CD4-positive, CD25-positive, alpha-beta regulatory T cell (primary cell): ENCODE data around the gene PPP3CA. TPM values are rescaled to one million over a fixed set of nuclear protein-coding genes. Genes with fewer than 3 reads are reported as not detected.

Source experiments
- ATAC-seq, 2 donors: fragments of 150-1000 bp; cut with Tn5 transposase; one replicate each; pipeline ENCODE4 v1.10.0; 2021; ENCODE audit warnings: low read depth in 2 of 2, moderate number of reproducible peaks in 2 of 2, moderate library complexity in 1 of 2
- DNase-seq, 3 donors: peaks; one replicate each; pipeline versions ENCODE4 v3.0.0 to v3.0.0-alpha.2; 2012 to 2022; ENCODE audit warnings: mixed read lengths in 1 of 3
- H3K27ac ChIP-seq: one replicate; pipeline ENCODE4 v1.7.0; 2013; ENCODE audit warnings: mild to moderate bottlenecking, low read length; ENCODE audit not compliant: insufficient read depth, poor library complexity, severe bottlenecking
- H3K27me3 ChIP-seq: one replicate; pipeline ENCODE4 v1.7.0; 2013; ENCODE audit warnings: low read length; ENCODE audit not compliant: control insufficient read depth, insufficient read depth
- H3K36me3 ChIP-seq: one replicate; pipeline ENCODE4 v1.7.0; 2013; ENCODE audit warnings: mild to moderate bottlenecking, low read length, moderate library complexity; ENCODE audit not compliant: control insufficient read depth, insufficient read depth
- H3K4me1 ChIP-seq: 2 replicates; pipeline ENCODE4 v1.7.0; 2013; ENCODE audit warnings: mild to moderate bottlenecking, low read length; ENCODE audit not compliant: insufficient read depth, control insufficient read depth, poor library complexity, severe bottlenecking
- H3K4me3 ChIP-seq: one replicate; pipeline ENCODE4 v1.7.0; 2013; ENCODE audit warnings: low read depth, mild to moderate bottlenecking, low read length, moderate library complexity
- H3K9me3 ChIP-seq, 2 experiments: 1 replicate in 1 of 2; 2 replicates in 1 of 2; pipeline ENCODE4 v1.7.0; 2013; ENCODE audit warnings: low read length in 2 of 2, mild to moderate bottlenecking in 1 of 2, moderate library complexity in 1 of 2; ENCODE audit not compliant: control insufficient read depth in 2 of 2
- H3K27ac Mint-ChIP-seq, 3 donors: one replicate each; pipeline ENCODE4 v1.8.0; 2020 to 2022; ENCODE audit warnings: mild to moderate bottlenecking in 3 of 3, mixed read lengths in 3 of 3, moderate library complexity in 2 of 3
- H3K27me3 Mint-ChIP-seq: one replicate; pipeline ENCODE4 v1.8.0; 2022; ENCODE audit warnings: mild to moderate bottlenecking, mixed read lengths
- H3K36me3 Mint-ChIP-seq: one replicate; pipeline ENCODE4 v1.8.0; 2020; ENCODE audit warnings: mixed read lengths
- H3K4me1 Mint-ChIP-seq, 4 donors: one replicate each; pipeline ENCODE4 v1.8.0; 2020 to 2022; ENCODE audit warnings: mixed read lengths in 4 of 4, mild to moderate bottlenecking in 1 of 4
- H3K4me3 Mint-ChIP-seq, 4 donors: one replicate each; pipeline ENCODE4 v1.8.0; 2020 to 2022; ENCODE audit warnings: mild to moderate bottlenecking in 4 of 4, mixed read lengths in 4 of 4, moderate library complexity in 3 of 4
- H3K9me3 Mint-ChIP-seq, 7 donors: one replicate each; pipeline ENCODE4 v1.8.0; 2020 to 2022; ENCODE audit warnings: mixed read lengths in 7 of 7, mild to moderate bottlenecking in 3 of 7, moderate library complexity in 2 of 7
- polyA plus RNA-seq, 4 donors: library from polyadenylated mRNA; unstranded; fragments of 300-500 nt; fragmentation: Illumina TruSeq; gene quantifications; one replicate each; pipeline ENCODE4 v1.2.3, GENCODE V29; 2021
- total RNA-seq: library from RNA; stranded (reverse); gene quantifications from one replicate; pipeline ENCODE4 v1.2.3, GENCODE V29; 2022

Gene PPP3CA
- total and polyA plus RNA-seq, 5 donors from 2014 or later = 5.2 to 31.1 (median 6.7) TPM

GRCh38 chr4:101037249-101037648, 310.1 kb downstream of the PPP3CA start:
- H3K27ac Mint-ChIP-seq = no peak overlapping the region
- H3K36me3 Mint-ChIP-seq = peaks cover 13% of the 10 kb centered on the region
- H3K27me3 ChIP-seq = no peaks in the 10 kb centered on the region
- H3K4me3 ChIP-seq = no peak overlapping the region
- H3K27me3 Mint-ChIP-seq = no peaks in the 10 kb centered on the region
- no peak for DNase-seq
- no peak for ATAC-seq
- H3K4me3 Mint-ChIP-seq = no peak overlapping the region
- H3K4me1 ChIP-seq = peaks cover 18% of the 10 kb centered on the region
- H3K27ac ChIP-seq = no peak overlapping the region
- H3K9me3 ChIP-seq = no peaks in the 10 kb centered on the region
- peaks cover 24 to 35% (median 29%) of the 10 kb centered on the region in 4 donors for H3K4me1 Mint-ChIP-seq
- no peaks in the 10 kb centered on the region for H3K36me3 ChIP-seq
- no peaks in the 10 kb centered on the region for H3K9me3 Mint-ChIP-seq

GRCh38 chr4:101035487-101035886, 311.8 kb downstream of the PPP3CA start:
- no peak overlapping the region for H3K27ac ChIP-seq
- Mint-ChIP-seq H3K9me3 (no peaks in the 10 kb centered on the region), H3K27ac (no peak overlapping the region), H3K4me1 (peaks cover 24 to 32% (median 28%) of the 10 kb centered on the region in 4 donors), H3K4me3 (no peak overlapping the region), H3K27me3 (no peaks in the 10 kb centered on the region), H3K36me3 (peaks cover 20% of the 10 kb centered on the region)
- H3K4me1 ChIP-seq = peaks cover 18% of the 10 kb centered on the region
- no peak overlapping the region for H3K4me3 ChIP-seq
- no peak for ATAC-seq
- no peaks in the 10 kb centered on the region for H3K27me3 ChIP-seq
- no peak for DNase-seq
- H3K36me3 ChIP-seq = peaks cover 6% of the 10 kb centered on the region
- H3K9me3 ChIP-seq = no peaks in the 10 kb centered on the region

GRCh38 chr4:101033986-101034385, 313.3 kb downstream of the PPP3CA start:
- no peaks in the 10 kb centered on the region for H3K9me3 Mint-ChIP-seq
- H3K36me3 ChIP-seq = peaks cover 6% of the 10 kb centered on the region
- H3K27me3 ChIP-seq = no peaks in the 10 kb centered on the region
- no peaks in the 10 kb centered on the region for H3K9me3 ChIP-seq
- H3K4me3 Mint-ChIP-seq = no peak overlapping the region
- H3K27me3 Mint-ChIP-seq = no peaks in the 10 kb centered on the region
- ATAC-seq (no peak), DNase-seq (no peak)
- H3K4me1 Mint-ChIP-seq = peaks cover 20 to 29% (median 23%) of the 10 kb centered on the region in 4 donors
- H3K4me3 ChIP-seq = no peak overlapping the region
- H3K27ac ChIP-seq = no peak overlapping the region
- H3K4me1 ChIP-seq = peaks cover 14% of the 10 kb centered on the region
- peaks cover 20% of the 10 kb centered on the region for H3K36me3 Mint-ChIP-seq
- peak overlapping the region in 2 of 3 donors; percentile 71 to 94 for H3K27ac Mint-ChIP-seq

- H3K4me1 Mint-ChIP-seq = peaks cover 9 to 18% (median 14%) of the 10 kb centered on the region in 4 donors
- no peaks in the 10 kb centered on the region for H3K27me3 Mint-ChIP-seq
- H3K36me3 ChIP-seq = peaks cover 6% of the 10 kb centered on the region
Measured at GRCh38 chr4:101032541-101032940, 314.8 kb downstream of the PPP3CA start.

GRCh38 chr4:101031971-101032370, 315.4 kb downstream of the PPP3CA start:
- ATAC-seq (no peak), DNase-seq (no peak)
- H3K9me3 Mint-ChIP-seq = no peaks in the 10 kb centered on the region
- peaks cover 14% of the 10 kb centered on the region for H3K36me3 Mint-ChIP-seq
- peaks cover 8 to 16% (median 12%) of the 10 kb centered on the region in 4 donors for H3K4me1 Mint-ChIP-seq
- H3K27ac Mint-ChIP-seq = no peak overlapping the region
- Histone ChIP-seq H3K4me1 (peaks cover under 1% of the 10 kb centered on the region), H3K36me3 (peaks cover 6% of the 10 kb centered on the region), H3K4me3 (no peak overlapping the region), H3K27me3 (no peaks in the 10 kb centered on the region), H3K9me3 (no peaks in the 10 kb centered on the region), H3K27ac (no peak overlapping the region)
- no peak overlapping the region for H3K4me3 Mint-ChIP-seq
- H3K27me3 Mint-ChIP-seq = no peaks in the 10 kb centered on the region

More at GRCh38 chr4:101032541-101032940, 314.8 kb downstream of the PPP3CA start:
- no peak overlapping the region for H3K4me3 ChIP-seq
- H3K27me3 ChIP-seq = no peaks in the 10 kb centered on the region
- Mint-ChIP-seq H3K9me3 (no peaks in the 10 kb centered on the region), H3K27ac (no peak overlapping the region), H3K36me3 (peaks cover 15% of the 10 kb centered on the region), H3K4me3 (no peak overlapping the region)
- ATAC-seq (no peak), DNase-seq (no peak)
- no peak overlapping the region for H3K27ac ChIP-seq
- no peaks in the 10 kb centered on the region for H3K9me3 ChIP-seq
- peaks cover 1% of the 10 kb centered on the region for H3K4me1 ChIP-seq

- Mint-ChIP-seq H3K4me1 (peaks cover 4 to 22% (median 15%) of the 10 kb centered on the region in 4 donors), H3K9me3 (no peaks in the 10 kb centered on the region), H3K4me3 (no peak overlapping the region), H3K36me3 (peaks cover 21% of the 10 kb centered on the region), H3K27me3 (no peaks in the 10 kb centered on the region), H3K27ac (peak overlapping the region in 2 of 3 donors; percentile 29 to 75)
- no peaks in the 10 kb centered on the region for H3K9me3 ChIP-seq
- no peaks in the 10 kb centered on the region for H3K27me3 ChIP-seq
- DNase-seq = no peak
- no peak overlapping the region for H3K4me3 ChIP-seq
- peaks cover 3% of the 10 kb centered on the region for H3K4me1 ChIP-seq
- H3K27ac ChIP-seq = no peak overlapping the region
- H3K36me3 ChIP-seq = peaks cover 6% of the 10 kb centered on the region
- no peak for ATAC-seq
Measured at GRCh38 chr4:101028886-101029285, 318.4 kb downstream of the PPP3CA start.

- no peaks in the 10 kb centered on the region for H3K27me3 ChIP-seq
- peaks cover 3% of the 10 kb centered on the region for H3K4me1 ChIP-seq
- no peaks in the 10 kb centered on the region for H3K9me3 Mint-ChIP-seq
- DNase-seq (no peak), ATAC-seq (no peak)
- H3K4me1 Mint-ChIP-seq = peaks cover 0 to 27% (median 17%) of the 10 kb centered on the region in 4 donors
- no peaks in the 10 kb centered on the region for H3K9me3 ChIP-seq
- H3K36me3 ChIP-seq = peaks cover 6% of the 10 kb centered on the region
- H3K4me3 Mint-ChIP-seq = no peak overlapping the region
- H3K36me3 Mint-ChIP-seq = peaks cover 24% of the 10 kb centered on the region
- peak overlapping the region in 1 of 3 donors; percentile 66 for H3K27ac Mint-ChIP-seq
- no peak overlapping the region for H3K4me3 ChIP-seq
- no peak overlapping the region for H3K27ac ChIP-seq
- H3K27me3 Mint-ChIP-seq = no peaks in the 10 kb centered on the region
Measured at GRCh38 chr4:101027721-101028120, 319.6 kb downstream of the PPP3CA start.

GRCh38 chr4:101025755-101026154, 321.6 kb downstream of the PPP3CA start:
- H3K36me3 ChIP-seq = no peaks in the 10 kb centered on the region
- DNase-seq = no peak
- H3K9me3 ChIP-seq = no peaks in the 10 kb centered on the region
- no peaks in the 10 kb centered on the region for H3K27me3 Mint-ChIP-seq
- no peak overlapping the region for H3K4me3 ChIP-seq
- H3K4me1 Mint-ChIP-seq = peaks cover 6 to 41% (median 28%) of the 10 kb centered on the region in 4 donors
- peak overlapping the region in 1 of 4 donors; percentile 46 for H3K4me3 Mint-ChIP-seq
- peaks cover 21% of the 10 kb centered on the region for H3K36me3 Mint-ChIP-seq
- H3K4me1 ChIP-seq = peaks cover 20% of the 10 kb centered on the region
- ATAC-seq = no peak
- H3K27ac Mint-ChIP-seq = peak overlapping the region in 1 of 3 donors; percentile 66
- H3K27me3 ChIP-seq = no peaks in the 10 kb centered on the region
- H3K9me3 Mint-ChIP-seq = no peaks in the 10 kb centered on the region
- no peak overlapping the region for H3K27ac ChIP-seq
